Calu3 (cell line): ENCODE data around the gene HIF1A. TPM values are rescaled to one million over a fixed set of nuclear protein-coding genes. Genes with fewer than 3 reads are reported as not detected.
"Not testable (repeated sequence)": the region's sequence is repeated elsewhere in the genome, so short reads cannot be mapped to it uniquely, and the experiment has no call there.

Experiments used
- BruUV-seq: library from RNA; stranded (reverse); fragments of 400-500 nt; replicated peaks from 2 replicates; lab custom pipeline; 2021; lab: Mats Ljungman, UMichigan
- CTCF ChIA-PET: fragments of 300-600 bp; sonication (Branson Sonifier 250); formaldehyde crosslinking; loops from one replicate; lab custom pipeline; 2022; ENCODE audit warnings: antibody characterized with exemption; lab: Charles Lee
- DNase-seq: peaks from one replicate; pipeline ENCODE4 v3.0.0; 2022
- H3K27ac Mint-ChIP-seq: one replicate; pipeline ENCODE4 v1.8.0; 2022; ENCODE audit warnings: mixed read lengths; ENCODE audit not compliant: unreplicated experiment
- H3K27me3 Mint-ChIP-seq: one replicate; pipeline ENCODE4 v1.8.0; 2022; ENCODE audit warnings: mixed read lengths; ENCODE audit not compliant: unreplicated experiment
- H3K36me3 Mint-ChIP-seq: one replicate; pipeline ENCODE4 v1.8.0; 2022; ENCODE audit warnings: mild to moderate bottlenecking, moderate library complexity, mixed read lengths; ENCODE audit not compliant: insufficient read depth, unreplicated experiment
- H3K4me1 Mint-ChIP-seq: one replicate; pipeline ENCODE4 v1.8.0; 2022; ENCODE audit warnings: mild to moderate bottlenecking, low read depth, mixed read lengths; ENCODE audit not compliant: unreplicated experiment
- H3K4me3 Mint-ChIP-seq: one replicate; pipeline ENCODE4 v1.8.0; 2022; ENCODE audit warnings: mild to moderate bottlenecking, low read depth, moderate library complexity, mixed read lengths; ENCODE audit not compliant: unreplicated experiment
- H3K9me3 Mint-ChIP-seq: one replicate; pipeline ENCODE4 v1.8.0; 2022; ENCODE audit warnings: low read depth, mixed read lengths; ENCODE audit not compliant: unreplicated experiment
- CTCF ChIP-seq: fragments of 200-600 bp; IDR thresholded peaks from one replicate; pipeline ENCODE4 v1.8.0; 2022; ENCODE audit warnings: antibody characterized with exemption; ENCODE audit not compliant: unreplicated experiment
- intact Hi-C: fragments of 100-400 bp; cut with micrococcal nuclease; formaldehyde crosslinking; loops from one replicate; pipeline ENCODE4 v1.10.0; 2022; ENCODE audit not compliant: unreplicated experiment
- total RNA-seq: library from RNA; stranded (reverse); gene quantifications from 2 replicates; pipeline ENCODE4 v1.2.3, GENCODE V29; 2022

Gene HIF1A
- total RNA-seq, 1 experiment from 2014 or later = 229 TPM

- no peak overlapping the region for H3K4me3 Mint-ChIP-seq
- no peaks in the 10 kb centered on the region for H3K36me3 Mint-ChIP-seq
- DNase-seq = no peak
Observed at GRCh38 chr14:61653507-61653906, 41.8 kb upstream of the HIF1A start.

GRCh38 chr14:61654026-61654425, 41.3 kb upstream of the HIF1A start:
- DNase-seq = no peak
- TF ChIP-seq CTCF = no peak
- no peaks in the 10 kb centered on the region for H3K9me3 Mint-ChIP-seq
- H3K27me3 Mint-ChIP-seq = no peaks in the 10 kb centered on the region
- CTCF ChIA-PET = no interaction called here
- H3K4me3 Mint-ChIP-seq = no peak overlapping the region
- H3K36me3 Mint-ChIP-seq = no peaks in the 10 kb centered on the region
- H3K27ac Mint-ChIP-seq = no peak overlapping the region
- intact Hi-C loops = no loop called here
- peaks cover 35% of the 10 kb centered on the region for H3K4me1 Mint-ChIP-seq
- no TSS peak for BruUV-seq

More at GRCh38 chr14:61653507-61653906, 41.8 kb upstream of the HIF1A start:
- no peaks in the 10 kb centered on the region for H3K9me3 Mint-ChIP-seq
- CTCF ChIA-PET = no interaction called here
- peaks cover 35% of the 10 kb centered on the region for H3K4me1 Mint-ChIP-seq
- intact Hi-C loops = no loop called here
- no TSS peak for BruUV-seq
- no peak for TF ChIP-seq CTCF
- H3K27me3 Mint-ChIP-seq = no peaks in the 10 kb centered on the region
- H3K27ac Mint-ChIP-seq = no peak overlapping the region

- no peaks in the 10 kb centered on the region for H3K9me3 Mint-ChIP-seq
- intact Hi-C loops = no loop called here
- no peak for DNase-seq
- no peaks in the 10 kb centered on the region for H3K27me3 Mint-ChIP-seq
- peaks cover 21% of the 10 kb centered on the region for H3K4me1 Mint-ChIP-seq
- TF ChIP-seq CTCF = no peak
- no TSS peak for BruUV-seq
- CTCF ChIA-PET = no interaction called here
- H3K4me3 Mint-ChIP-seq = no peak overlapping the region
- H3K36me3 Mint-ChIP-seq = no peaks in the 10 kb centered on the region
- H3K27ac Mint-ChIP-seq = no peak overlapping the region
Observed at GRCh38 chr14:61655777-61656176, 39.5 kb upstream of the HIF1A start.

- intact Hi-C loops = no loop called here
- DNase-seq = no peak
- no TSS peak for BruUV-seq
- no peak for TF ChIP-seq CTCF
- Mint-ChIP-seq H3K27ac (no peak overlapping the region), H3K27me3 (no peaks in the 10 kb centered on the region), H3K4me1 (peaks cover 17% of the 10 kb centered on the region), H3K36me3 (no peaks in the 10 kb centered on the region), H3K4me3 (no peak overlapping the region), H3K9me3 (no peaks in the 10 kb centered on the region)
- CTCF ChIA-PET = no interaction called here
Observed at GRCh38 chr14:61656341-61656740, 39.0 kb upstream of the HIF1A start.

- H3K4me3 Mint-ChIP-seq, H3K27ac Mint-ChIP-seq, H3K36me3 Mint-ChIP-seq, H3K9me3 Mint-ChIP-seq, DNase-seq, CTCF ChIA-PET, intact Hi-C loops, H3K27me3 Mint-ChIP-seq, BruUV-seq: not testable (repeated sequence)
- H3K4me1 Mint-ChIP-seq = peaks cover 14% of the 10 kb centered on the region
Observed at GRCh38 chr14:61658111-61658510, 37.2 kb upstream of the HIF1A start.
